ENCODE results near the gene KCNH2.

DNA sequence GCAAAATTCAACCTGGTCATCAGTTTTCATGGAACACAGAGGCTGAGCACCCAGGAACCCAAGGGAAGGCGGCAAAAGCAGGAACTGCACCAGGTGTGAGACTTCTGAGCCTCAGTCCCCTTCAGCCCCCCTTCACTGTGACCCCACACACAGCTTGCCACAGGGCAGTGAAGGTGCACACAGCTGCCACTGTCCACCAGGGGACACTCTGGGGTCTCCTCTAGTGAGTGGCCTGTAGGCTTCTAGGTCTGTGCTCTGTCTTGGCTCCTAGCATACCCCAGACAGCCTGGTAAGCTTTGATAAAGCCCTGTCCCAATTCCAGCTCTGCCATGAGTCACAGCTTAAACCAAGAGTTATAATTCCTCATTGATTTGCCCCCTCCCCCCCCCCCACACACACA lies 12.1 kb downstream of the KCNH2 start:
- TF ChIP-seq, protein P1, sequence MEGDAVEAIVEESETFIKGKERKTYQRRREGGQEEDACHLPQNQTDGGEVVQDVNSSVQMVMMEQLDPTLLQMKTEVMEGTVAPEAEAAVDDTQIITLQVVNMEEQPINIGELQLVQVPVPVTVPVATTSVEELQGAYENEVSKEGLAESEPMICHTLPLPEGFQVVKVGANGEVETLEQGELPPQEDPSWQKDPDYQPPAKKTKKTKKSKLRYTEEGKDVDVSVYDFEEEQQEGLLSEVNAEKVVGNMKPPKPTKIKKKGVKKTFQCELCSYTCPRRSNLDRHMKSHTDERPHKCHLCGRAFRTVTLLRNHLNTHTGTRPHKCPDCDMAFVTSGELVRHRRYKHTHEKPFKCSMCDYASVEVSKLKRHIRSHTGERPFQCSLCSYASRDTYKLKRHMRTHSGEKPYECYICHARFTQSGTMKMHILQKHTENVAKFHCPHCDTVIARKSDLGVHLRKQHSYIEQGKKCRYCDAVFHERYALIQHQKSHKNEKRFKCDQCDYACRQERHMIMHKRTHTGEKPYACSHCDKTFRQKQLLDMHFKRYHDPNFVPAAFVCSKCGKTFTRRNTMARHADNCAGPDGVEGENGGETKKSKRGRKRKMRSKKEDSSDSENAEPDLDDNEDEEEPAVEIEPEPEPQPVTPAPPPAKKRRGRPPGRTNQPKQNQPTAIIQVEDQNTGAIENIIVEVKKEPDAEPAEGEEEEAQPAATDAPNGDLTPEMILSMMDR (IDR thresholded peaks at IDR 0.05): no peak
- no peak for TF ChIP-seq POLR2A (IDR thresholded peaks at IDR 0.05)

Data from body of pancreas (tissue), 4 donors.